OCI-LY3 (cell line): Measurements from ENCODE around the gene BIRC6.

ENCODE experiments used
- EZH2phosphoT487 ChIP-seq: fragments of 200-600 bp; shearing (Covaris generic); IDR thresholded peaks from 2 replicates; pipeline ENCODE4 v1.6.1; 2018; ENCODE audit warnings: antibody characterized with exemption, mixed run types, low read depth
- TF ChIP-seq, protein P1 (sequence below): fragments of 200-600, 300-600 bp; sonication (generic); IDR thresholded peaks from 2 replicates; pipeline ENCODE4 v1.5.1; 2014; ENCODE audit warnings: antibody characterized with exemption, low read length, low read depth

DNA sequence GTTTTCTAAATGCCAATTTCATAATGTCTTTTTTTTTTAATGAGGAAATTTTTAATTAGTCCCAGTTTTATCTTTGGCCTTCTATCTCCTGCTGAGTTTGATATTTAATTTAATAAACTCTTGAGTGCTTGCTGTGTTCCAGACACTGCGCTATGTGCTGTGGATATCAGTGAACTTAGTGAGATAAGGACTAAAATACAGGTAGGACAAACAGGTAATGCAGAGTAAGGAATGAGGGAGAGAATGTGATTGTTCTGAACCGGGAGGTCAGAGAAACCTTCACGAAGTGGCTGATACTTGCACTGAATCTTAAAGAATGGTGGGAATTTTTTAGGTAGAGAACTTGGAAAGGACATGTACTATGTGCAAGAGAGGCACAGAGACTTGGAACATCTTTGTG, 299.2 kb downstream of the BIRC6 start:
- TF ChIP-seq, protein P1, sequence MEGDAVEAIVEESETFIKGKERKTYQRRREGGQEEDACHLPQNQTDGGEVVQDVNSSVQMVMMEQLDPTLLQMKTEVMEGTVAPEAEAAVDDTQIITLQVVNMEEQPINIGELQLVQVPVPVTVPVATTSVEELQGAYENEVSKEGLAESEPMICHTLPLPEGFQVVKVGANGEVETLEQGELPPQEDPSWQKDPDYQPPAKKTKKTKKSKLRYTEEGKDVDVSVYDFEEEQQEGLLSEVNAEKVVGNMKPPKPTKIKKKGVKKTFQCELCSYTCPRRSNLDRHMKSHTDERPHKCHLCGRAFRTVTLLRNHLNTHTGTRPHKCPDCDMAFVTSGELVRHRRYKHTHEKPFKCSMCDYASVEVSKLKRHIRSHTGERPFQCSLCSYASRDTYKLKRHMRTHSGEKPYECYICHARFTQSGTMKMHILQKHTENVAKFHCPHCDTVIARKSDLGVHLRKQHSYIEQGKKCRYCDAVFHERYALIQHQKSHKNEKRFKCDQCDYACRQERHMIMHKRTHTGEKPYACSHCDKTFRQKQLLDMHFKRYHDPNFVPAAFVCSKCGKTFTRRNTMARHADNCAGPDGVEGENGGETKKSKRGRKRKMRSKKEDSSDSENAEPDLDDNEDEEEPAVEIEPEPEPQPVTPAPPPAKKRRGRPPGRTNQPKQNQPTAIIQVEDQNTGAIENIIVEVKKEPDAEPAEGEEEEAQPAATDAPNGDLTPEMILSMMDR: no peak
- no peak for TF ChIP-seq EZH2phosphoT487
